Measurements from ENCODE around the gene PDE6C.

Gene PDE6C

GRCh38 chr10:93615576-93616235, 3.4 kb downstream of the PDE6C start:
- no peak for TF ChIP-seq CTCF (conservative IDR thresholded peaks at IDR 0.05)
- TF ChIP-seq ZFX (IDR thresholded peaks at IDR 0.05) = no peak

GRCh38 chr10:93620925-93621324, 8.6 kb downstream of the PDE6C start:
- TF ChIP-seq ZFX (IDR thresholded peaks at IDR 0.05) (no peak), CTCF (conservative IDR thresholded peaks at IDR 0.05) (no peak)
- no peak overlapping the region for H3K27ac ChIP-seq

More at GRCh38 chr10:93615576-93616235, 3.4 kb downstream of the PDE6C start:
- H3K27ac ChIP-seq = no peak overlapping the region

GRCh38 chr10:93622942-93623341, 10.6 kb downstream of the PDE6C start:
- H3K27ac ChIP-seq = no peak overlapping the region
- TF ChIP-seq ZFX (IDR thresholded peaks at IDR 0.05) = no peak
- no peak for TF ChIP-seq CTCF (conservative IDR thresholded peaks at IDR 0.05)

GRCh38 chr10:93628858-93629257, 16.5 kb downstream of the PDE6C start:
- no peak overlapping the region for H3K27ac ChIP-seq
- no peak for TF ChIP-seq CTCF (conservative IDR thresholded peaks at IDR 0.05)
- TF ChIP-seq ZFX (IDR thresholded peaks at IDR 0.05) = no peak

GRCh38 chr10:93629647-93630305, 17.4 kb downstream of the PDE6C start:
- TF ChIP-seq CTCF (conservative IDR thresholded peaks at IDR 0.05) (no peak), ZFX (IDR thresholded peaks at IDR 0.05) (no peak)
- H3K27ac ChIP-seq = no peak overlapping the region

- H3K27ac ChIP-seq = no peak overlapping the region
- TF ChIP-seq ZFX (IDR thresholded peaks at IDR 0.05) (no peak), CTCF (conservative IDR thresholded peaks at IDR 0.05) (no peak)
These were observed 18.6 kb downstream of the PDE6C start for GRCh38 chr10:93630625-93631557.

Data from C4-2B (cell line).